ENCODE data around the gene ATAD3A.

Gene ATAD3A

GRCh38 chr1:1582585-1583346 lies 70.8 kb downstream of the ATAD3A start:
- no peak for DNase-seq (ENCODE audit: low spot score)

DNA sequence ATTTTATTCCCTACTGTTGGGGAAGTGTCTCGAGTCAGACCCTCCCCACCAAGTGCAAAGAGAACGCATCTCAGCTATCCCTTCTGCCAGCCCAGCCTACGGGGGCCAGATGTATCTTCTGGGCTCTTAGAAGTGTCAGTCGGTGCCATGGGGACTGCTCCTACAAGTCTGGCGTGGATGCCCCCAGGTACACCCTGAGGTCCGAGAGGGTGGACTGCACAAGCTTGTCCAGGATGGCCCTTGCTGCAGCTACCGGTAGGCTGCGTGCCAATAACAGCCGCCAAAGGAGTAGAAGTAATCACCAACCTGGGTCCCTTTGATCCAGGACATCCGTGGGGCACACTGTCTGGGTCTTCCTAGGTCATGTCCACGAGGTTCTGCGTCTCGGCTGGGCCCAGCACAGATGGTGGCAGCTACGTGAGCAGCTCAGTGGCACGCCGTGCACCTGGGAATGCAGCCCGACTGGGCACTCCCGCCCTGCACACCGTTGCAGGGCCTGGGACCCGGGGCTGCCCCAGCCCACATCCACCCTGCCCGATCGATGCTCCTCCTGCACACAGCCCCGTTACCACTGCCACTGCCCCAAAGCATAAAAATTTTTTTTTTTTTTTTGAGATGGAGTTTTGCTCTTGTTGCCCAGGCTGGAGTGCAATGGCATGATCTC lies 71.5 kb downstream of the ATAD3A start:
- DNase-seq (ENCODE audit: low spot score): no peak

All from COLO829 (cell line).